ENCODE data around the gene TBC1D3B.
"Not testable (repeated sequence)": the region's sequence is repeated elsewhere in the genome, so short reads cannot be mapped to it uniquely, and the experiment has no call there.

GRCh38 chr17:36215406-36216308 is 39.2 kb upstream of the TBC1D3B start:
- TF ChIP-seq POLR2A, CTCF (IDR thresholded peaks at IDR 0.05): not testable (repeated sequence)

Measured in testis (tissue), 2 donors.